ENCODE results near the gene AGBL3.

Gene AGBL3

GRCh38 chr7:135075716-135076115 lies 89.4 kb downstream of the AGBL3 start:
- no peak for DNase-seq
- no peaks in the 10 kb centered on the region for H3K36me3 Mint-ChIP-seq
- no peak overlapping the region for H3K4me3 Mint-ChIP-seq
- no peak overlapping the region for H3K27ac Mint-ChIP-seq
- no peak for ATAC-seq (replicated peaks)
- H3K4me1 Mint-ChIP-seq, result no peaks in the 10 kb centered on the region
- no peaks in the 10 kb centered on the region for H3K27me3 Mint-ChIP-seq
- H3K9me3 Mint-ChIP-seq, result peaks cover 0 to 2% of the 10 kb centered on the region in 2 donors

GRCh38 chr7:135076882-135077281 lies 90.6 kb downstream of the AGBL3 start:
- no peak for ATAC-seq (replicated peaks)
- H3K27me3 Mint-ChIP-seq, result no peaks in the 10 kb centered on the region
- no peaks in the 10 kb centered on the region for H3K36me3 Mint-ChIP-seq
- no peaks in the 10 kb centered on the region for H3K9me3 Mint-ChIP-seq
- H3K4me1 Mint-ChIP-seq, result no peaks in the 10 kb centered on the region
- no peak for DNase-seq
- H3K27ac Mint-ChIP-seq, result no peak overlapping the region
- no peak overlapping the region for H3K4me3 Mint-ChIP-seq

- Mint-ChIP-seq H3K9me3 (no peaks in the 10 kb centered on the region), H3K36me3 (no peaks in the 10 kb centered on the region), H3K4me3 (no peak overlapping the region), H3K27ac (no peak overlapping the region), H3K27me3 (no peaks in the 10 kb centered on the region), H3K4me1 (no peaks in the 10 kb centered on the region)
- no peak for ATAC-seq (replicated peaks)
- DNase-seq, result no peak
Measured at GRCh38 chr7:135077642-135078041, 91.3 kb downstream of the AGBL3 start.

DNA sequence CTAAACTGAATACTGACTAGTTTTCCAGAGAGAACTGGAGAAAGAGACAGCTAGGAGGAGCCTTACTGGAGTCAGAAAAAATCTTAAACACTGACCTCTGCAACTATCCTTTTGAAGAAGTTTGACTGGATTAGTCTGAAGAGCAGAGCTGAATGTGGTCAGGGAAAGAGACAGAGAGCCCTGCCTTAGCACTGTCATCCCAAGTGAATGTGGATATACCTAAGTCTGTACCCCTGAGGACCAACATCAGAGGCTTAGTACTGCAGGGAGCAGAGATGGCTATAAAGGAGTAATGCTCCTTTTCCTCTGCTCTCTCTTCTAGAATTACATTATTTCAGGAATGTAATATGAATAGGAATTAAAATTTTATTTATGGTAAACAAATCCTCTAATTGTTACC lies 91.7 kb downstream of the AGBL3 start:
- no peak overlapping the region for H3K27ac Mint-ChIP-seq
- H3K4me1 Mint-ChIP-seq, result no peaks in the 10 kb centered on the region
- no peak for ATAC-seq (replicated peaks)
- no peak overlapping the region for H3K4me3 Mint-ChIP-seq
- DNase-seq, result no peak
- H3K9me3 Mint-ChIP-seq, result no peaks in the 10 kb centered on the region
- H3K36me3 Mint-ChIP-seq, result no peaks in the 10 kb centered on the region
- H3K27me3 Mint-ChIP-seq, result no peaks in the 10 kb centered on the region

DNA sequence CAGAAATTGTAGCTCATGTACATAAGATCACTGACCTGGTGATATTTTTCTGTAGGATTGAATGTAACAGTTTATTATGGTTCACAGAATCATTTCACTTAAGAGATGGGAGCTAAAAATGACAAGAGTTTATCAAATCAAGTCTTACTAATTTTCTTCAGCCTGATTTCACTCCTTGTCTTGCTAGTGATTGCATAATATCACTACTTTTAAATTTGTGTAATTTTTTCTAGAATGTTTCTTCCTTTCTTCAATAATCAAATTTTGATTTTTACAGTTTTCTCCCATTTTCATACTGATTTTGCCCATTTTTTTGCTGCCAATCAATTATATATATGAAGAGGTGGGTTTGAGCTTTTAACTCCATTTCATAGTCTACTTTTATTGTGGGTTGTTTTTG lies 92.8 kb downstream of the AGBL3 start:
- no peak overlapping the region for H3K27ac Mint-ChIP-seq
- ATAC-seq (replicated peaks), result no peak
- H3K9me3 Mint-ChIP-seq, result no peaks in the 10 kb centered on the region

DNA sequence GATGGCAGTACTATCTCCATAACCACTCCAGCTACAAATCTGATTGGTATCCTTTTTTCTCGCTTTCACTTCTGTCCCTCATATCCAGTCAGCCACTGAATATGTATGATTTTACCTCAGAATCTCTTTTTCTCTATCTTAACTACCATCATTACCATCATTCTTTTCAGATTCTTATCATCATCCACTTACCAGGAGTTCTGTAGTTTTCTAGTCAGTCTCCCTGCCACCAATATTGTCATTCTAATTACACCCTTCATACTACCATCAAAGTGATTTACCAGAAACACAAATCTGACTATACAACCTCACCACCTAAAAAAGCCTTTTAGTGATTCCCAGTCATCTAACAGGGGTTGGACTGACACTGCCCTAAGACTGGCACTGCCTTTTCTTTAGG lies 96.7 kb downstream of the AGBL3 start:
- H3K9me3 Mint-ChIP-seq, result peaks cover 9 to 10% of the 10 kb centered on the region in 2 donors
- no peak overlapping the region for H3K4me3 Mint-ChIP-seq
- H3K36me3 Mint-ChIP-seq, result peaks cover 3 to 6% of the 10 kb centered on the region in 2 donors
- ATAC-seq (replicated peaks), result no peak
- H3K27ac Mint-ChIP-seq, result no peak overlapping the region
- DNase-seq, result no peak
- no peaks in the 10 kb centered on the region for H3K4me1 Mint-ChIP-seq
- H3K27me3 Mint-ChIP-seq, result no peaks in the 10 kb centered on the region

More for the DNA sequence above, 92.8 kb downstream of the AGBL3 start:
- no peak overlapping the region for H3K4me3 Mint-ChIP-seq
- H3K27me3 Mint-ChIP-seq, result no peaks in the 10 kb centered on the region
- DNase-seq, result no peak
- H3K36me3 Mint-ChIP-seq, result no peaks in the 10 kb centered on the region
- H3K4me1 Mint-ChIP-seq, result no peaks in the 10 kb centered on the region

DNA sequence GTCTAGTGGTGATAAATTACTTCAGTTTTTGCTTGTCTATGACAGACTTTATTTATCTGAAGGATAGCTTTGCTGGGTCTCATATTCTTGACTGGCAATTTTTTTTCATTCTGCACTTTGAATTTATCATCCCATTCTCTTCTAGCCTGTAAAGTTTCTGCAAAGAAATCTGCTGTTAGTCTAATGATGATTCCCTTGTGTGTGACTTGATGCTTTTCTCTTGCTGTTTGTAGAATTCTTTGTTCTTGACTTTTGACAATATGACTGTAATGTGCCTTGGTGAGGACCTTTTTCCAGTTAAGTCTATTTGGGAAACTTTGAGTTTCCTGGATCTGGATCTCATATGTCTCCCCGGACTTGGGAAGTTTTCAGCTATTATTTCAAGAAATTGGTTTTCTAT lies 102.3 kb downstream of the AGBL3 start:
- Mint-ChIP-seq H3K27ac (no peak overlapping the region), H3K9me3 (peaks cover 18 to 21% of the 10 kb centered on the region in 2 donors), H3K4me1 (no peaks in the 10 kb centered on the region), H3K4me3 (no peak overlapping the region), H3K27me3 (no peaks in the 10 kb centered on the region), H3K36me3 (peaks cover 15 to 35% of the 10 kb centered on the region in 2 donors)
- ATAC-seq (replicated peaks), result no peak
- no peak for DNase-seq

DNA sequence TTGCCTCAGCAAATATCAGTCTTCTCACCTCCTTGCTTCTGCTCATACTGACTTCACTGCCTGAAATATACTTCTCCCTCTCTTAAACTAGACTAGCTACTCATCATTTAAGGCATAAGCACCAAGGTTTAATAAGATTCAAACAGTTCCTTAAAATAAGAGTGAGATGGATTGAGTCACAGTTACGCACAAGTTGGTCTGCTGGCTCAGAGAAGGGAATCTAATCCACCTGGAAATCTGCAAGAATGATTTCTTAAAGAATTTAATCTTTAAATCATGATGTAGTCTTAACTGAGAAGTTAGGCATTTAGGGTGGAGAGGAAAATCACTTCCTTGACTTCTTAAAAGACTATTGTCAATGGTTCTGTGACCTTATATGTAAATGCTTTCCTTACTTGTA lies 105.4 kb downstream of the AGBL3 start:
- no peak overlapping the region for H3K4me3 Mint-ChIP-seq
- peaks cover 3 to 16% of the 10 kb centered on the region in 2 donors for H3K4me1 Mint-ChIP-seq
- H3K27me3 Mint-ChIP-seq, result no peaks in the 10 kb centered on the region
- DNase-seq (no peak), ATAC-seq (replicated peaks) (no peak)
- peaks cover 14 to 21% of the 10 kb centered on the region in 2 donors for H3K9me3 Mint-ChIP-seq
- H3K36me3 Mint-ChIP-seq, result peaks cover 16 to 35% of the 10 kb centered on the region in 2 donors
- no peak overlapping the region for H3K27ac Mint-ChIP-seq

- Mint-ChIP-seq H3K9me3 (no peaks in the 10 kb centered on the region), H3K27ac (no peak overlapping the region), H3K36me3 (peaks cover 5 to 14% of the 10 kb centered on the region in 2 donors), H3K4me3 (no peak overlapping the region), H3K4me1 (peaks cover 3 to 16% of the 10 kb centered on the region in 2 donors), H3K27me3 (no peaks in the 10 kb centered on the region)
- ATAC-seq (replicated peaks), result no peak
- DNase-seq, result no peak
Measured at GRCh38 chr7:135094472-135095237, 108.3 kb downstream of the AGBL3 start.

DNA sequence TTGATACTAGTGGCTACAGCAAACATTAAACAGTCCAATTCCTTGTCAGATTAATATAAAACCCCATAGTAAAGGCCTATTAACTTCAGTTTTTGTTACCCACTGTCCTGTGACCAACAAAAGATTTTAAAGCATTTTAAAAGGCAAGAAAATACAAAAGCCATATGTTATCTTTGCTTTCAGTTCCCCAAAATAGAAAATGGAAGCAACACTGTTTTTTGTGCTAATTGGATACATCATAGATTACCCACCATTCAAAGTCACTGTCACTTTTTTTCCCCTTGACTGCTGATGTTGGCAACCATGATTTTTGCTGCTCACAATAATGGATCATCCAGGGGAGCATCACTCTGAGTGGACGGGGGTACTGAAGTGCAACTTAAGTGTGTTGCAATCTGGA lies 109.1 kb downstream of the AGBL3 start:
- Mint-ChIP-seq H3K4me3 (no peak overlapping the region), H3K27ac (no peak overlapping the region), H3K4me1 (peaks cover 3 to 16% of the 10 kb centered on the region in 2 donors), H3K36me3 (peaks cover 5 to 9% of the 10 kb centered on the region in 2 donors), H3K9me3 (no peaks in the 10 kb centered on the region), H3K27me3 (no peaks in the 10 kb centered on the region)
- no peak for DNase-seq
- no peak for ATAC-seq (replicated peaks)

- no peak overlapping the region for H3K4me3 Mint-ChIP-seq
- no peak overlapping the region for H3K27ac Mint-ChIP-seq
- H3K27me3 Mint-ChIP-seq, result no peaks in the 10 kb centered on the region
- H3K9me3 Mint-ChIP-seq, result peaks cover 3 to 5% of the 10 kb centered on the region in 2 donors
- ATAC-seq (replicated peaks) (no peak), DNase-seq (no peak)
- H3K4me1 Mint-ChIP-seq, result peaks cover 3 to 16% of the 10 kb centered on the region in 2 donors
- H3K36me3 Mint-ChIP-seq, result peaks cover 2 to 4% of the 10 kb centered on the region in 2 donors
Measured at GRCh38 chr7:135098391-135098790, 112.1 kb downstream of the AGBL3 start.

- ATAC-seq (replicated peaks) (no peak), DNase-seq (no peak)
- Mint-ChIP-seq H3K4me3 (no peak overlapping the region), H3K9me3 (peaks cover 7 to 9% of the 10 kb centered on the region in 2 donors), H3K27ac (no peak overlapping the region), H3K4me1 (peaks cover 1 to 3% of the 10 kb centered on the region in 2 donors), H3K36me3 (peaks cover 2 to 4% of the 10 kb centered on the region in 2 donors), H3K27me3 (no peaks in the 10 kb centered on the region)
Measured at GRCh38 chr7:135100856-135101255, 114.5 kb downstream of the AGBL3 start.

DNA sequence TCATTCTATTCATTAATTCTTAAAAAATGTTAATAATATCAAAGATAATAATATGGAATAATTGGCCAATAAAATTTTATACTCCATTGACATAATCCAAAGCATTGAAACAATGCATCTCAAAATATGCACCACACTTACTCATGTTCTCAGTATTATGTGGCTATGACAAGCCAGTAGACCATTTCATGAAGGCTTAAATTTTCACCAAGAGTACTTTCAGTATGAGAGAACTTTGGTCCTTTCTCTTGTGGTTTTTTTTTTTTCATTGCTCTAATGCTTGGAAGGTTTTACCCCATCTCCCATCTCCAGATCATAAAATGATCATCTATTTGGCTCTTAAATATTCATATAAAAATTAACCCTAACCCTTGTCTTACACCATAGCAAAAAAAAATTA lies 116.1 kb downstream of the AGBL3 start:
- ATAC-seq (replicated peaks), result peak; percentile 90 to 95
- Mint-ChIP-seq H3K36me3 (peaks cover under 1 to 7% of the 10 kb centered on the region in 2 donors), H3K27ac (no peak overlapping the region), H3K27me3 (no peaks in the 10 kb centered on the region), H3K9me3 (peaks cover 10 to 11% of the 10 kb centered on the region in 2 donors), H3K4me1 (no peaks in the 10 kb centered on the region), H3K4me3 (no peak overlapping the region)
- DNase-seq, result no peak

GRCh38 chr7:135109562-135109961 lies 123.3 kb downstream of the AGBL3 start:
- peaks cover 15 to 18% of the 10 kb centered on the region in 2 donors for H3K36me3 Mint-ChIP-seq
- ATAC-seq (replicated peaks), result no peak
- no peak overlapping the region for H3K27ac Mint-ChIP-seq
- no peaks in the 10 kb centered on the region for H3K4me1 Mint-ChIP-seq
- H3K4me3 Mint-ChIP-seq, result no peak overlapping the region
- H3K27me3 Mint-ChIP-seq, result no peaks in the 10 kb centered on the region
- peaks cover 5 to 8% of the 10 kb centered on the region in 2 donors for H3K9me3 Mint-ChIP-seq
- DNase-seq, result no peak

- H3K36me3 Mint-ChIP-seq, result peaks cover 17 to 20% of the 10 kb centered on the region in 2 donors
Measured at GRCh38 chr7:135109976-135110375, 123.7 kb downstream of the AGBL3 start.

More at GRCh38 chr7:135109976-135110375, 123.7 kb downstream of the AGBL3 start:
- Mint-ChIP-seq H3K27me3 (no peaks in the 10 kb centered on the region), H3K4me1 (no peaks in the 10 kb centered on the region), H3K4me3 (no peak overlapping the region), H3K9me3 (peaks cover 5% of the 10 kb centered on the region in 2 donors), H3K27ac (no peak overlapping the region)
- DNase-seq, result no peak
- no peak for ATAC-seq (replicated peaks)
